K562 (cell line): ENCODE data around the gene ING2. TPM values are rescaled to one million over a fixed set of nuclear protein-coding genes. Genes with fewer than 3 reads are reported as not detected.

Experiments used
- CEBPB ChIP-seq: fragments of 450-650 bp; IDR thresholded peaks from 2 replicates; pipeline ENCODE4 v1.6.1; 2016; ENCODE audit warnings: missing genetic modification characterization, missing compliant biosample characterization
- CREB3L1 ChIP-seq: fragments of 450-650 bp; IDR thresholded peaks from 2 replicates; pipeline ENCODE4 v1.6.1; 2014; ENCODE audit warnings: low read depth, mild to moderate bottlenecking, moderate library complexity, borderline replicate concordance
- E2F3 ChIP-seq: fragments of 250-450 bp; sonication (Bioruptor Pico); IDR thresholded peaks from 2 replicates; pipeline ENCODE4 v1.4.0; 2020; ENCODE audit warnings: mild to moderate bottlenecking
- FOXO4 ChIP-seq: fragments of 450-650 bp; formaldehyde crosslinking; IDR thresholded peaks from 2 replicates; pipeline ENCODE4 v1.4.0; 2020; ENCODE audit warnings: mild to moderate bottlenecking, moderate library complexity
- GTF2B ChIP-seq: IDR thresholded peaks from 2 replicates; pipeline ENCODE4 v1.6.1; 2011; ENCODE audit not compliant: insufficient read length; ENCODE audit errors: extremely low read depth
- HMGN3 ChIP-seq: IDR thresholded peaks from 2 replicates; pipeline ENCODE4 v1.6.1; 2011; ENCODE audit warnings: borderline replicate concordance, low read depth, mild to moderate bottlenecking, mixed read lengths, low read length; ENCODE audit not compliant: insufficient read length; ENCODE audit errors: extremely low read depth
- MGA ChIP-seq: fragments of 450-650 bp; IDR thresholded peaks from 2 replicates; pipeline ENCODE4 v1.6.1; 2016; ENCODE audit warnings: mild to moderate bottlenecking, moderate library complexity
- ZNF3 ChIP-seq: fragments of 250-450 bp; sonication (Bioruptor Pico); IDR thresholded peaks from 2 replicates; pipeline ENCODE4 v1.5.0; 2021; ENCODE audit warnings: mild to moderate bottlenecking, moderate library complexity
- ZNF507 ChIP-seq: conservative IDR thresholded peaks from 2 replicates; pipeline ENCODE4 v1.6.1; 2017; ENCODE audit warnings: missing genetic modification characterization, missing compliant biosample characterization
- ZNF511 ChIP-seq: sonication (generic); formaldehyde crosslinking; IDR thresholded peaks from 2 replicates; pipeline ENCODE4 v1.8.0; 2022; ENCODE audit warnings: mild to moderate bottlenecking, missing genetic modification reagents
- polyA plus RNA-seq, 8 experiments: library from polyadenylated mRNA; depleted of rRNA in 4 of 8; stranded (reverse) in 5 of 8; unstranded in 3 of 8; fragments of >200 nt; fragmentation: Nextera tagmentation in 2 of 8; fragmentation: Illumina TruSeq in 1 of 8; extraction: Ambion mirVana in 2 of 8; extraction: Trizol in 1 of 8; gene quantifications; 2 replicates each; pipeline versions ENCODE4 v1.2.1 to v1.2.3, GENCODE V29; 2011 to 2014; ENCODE audit warnings: inconsistent platforms in 1 of 8, missing spikeins in 1 of 8
- total RNA-seq, 7 experiments: library from RNA; depleted of rRNA in 6 of 7; stranded (reverse); fragments of >200 nt in 6 of 7; fragmentation: Illumina TruSeq in 2 of 7; extraction: Trizol in 2 of 7; gene quantifications; 2 replicates each; pipeline versions ENCODE4 v1.2.1 to v1.2.3, GENCODE V29; 2011 to 2021; ENCODE audit warnings: low replicate concordance in 1 of 7

The ING2 gene
- total and polyA plus RNA-seq, 9 of the 15 experiments (the other 6 are each of a cell fraction or from before 2014, with no cell fraction given) = 2.9 to 21.4 (median 12.4) TPM

GRCh38 chr4:183504064-183504929, 561 bp upstream of the ING2 start (continued):
- peak; percentile 84; the same call in 1 of the 2 replicates for TF ChIP-seq ZNF511 (CRISPR knock-in tag)
- peak; percentile 85 for TF ChIP-seq MGA
- no peak for TF ChIP-seq FOXO4 (CRISPR knock-in tag)
- TF ChIP-seq ZNF3 (CRISPR knock-in tag) = no peak
- no peak for TF ChIP-seq GTF2B
- no peak for TF ChIP-seq E2F3 (CRISPR knock-in tag)
- no peak for TF ChIP-seq ZNF507
- peak; percentile 56; the same call in 1 of the 2 replicates for TF ChIP-seq CREB3L1
- TF ChIP-seq CEBPB (tag) = no peak
- TF ChIP-seq HMGN3 = peak; percentile 86
